Measurements from ENCODE around the gene ACRBP. TPM values are rescaled to one million over a fixed set of nuclear protein-coding genes. Genes with fewer than 3 reads are reported as not detected.

Gene ACRBP
- total RNA-seq, 2 experiments from 2014 or later = 4.4 to 9.4 TPM

DNA sequence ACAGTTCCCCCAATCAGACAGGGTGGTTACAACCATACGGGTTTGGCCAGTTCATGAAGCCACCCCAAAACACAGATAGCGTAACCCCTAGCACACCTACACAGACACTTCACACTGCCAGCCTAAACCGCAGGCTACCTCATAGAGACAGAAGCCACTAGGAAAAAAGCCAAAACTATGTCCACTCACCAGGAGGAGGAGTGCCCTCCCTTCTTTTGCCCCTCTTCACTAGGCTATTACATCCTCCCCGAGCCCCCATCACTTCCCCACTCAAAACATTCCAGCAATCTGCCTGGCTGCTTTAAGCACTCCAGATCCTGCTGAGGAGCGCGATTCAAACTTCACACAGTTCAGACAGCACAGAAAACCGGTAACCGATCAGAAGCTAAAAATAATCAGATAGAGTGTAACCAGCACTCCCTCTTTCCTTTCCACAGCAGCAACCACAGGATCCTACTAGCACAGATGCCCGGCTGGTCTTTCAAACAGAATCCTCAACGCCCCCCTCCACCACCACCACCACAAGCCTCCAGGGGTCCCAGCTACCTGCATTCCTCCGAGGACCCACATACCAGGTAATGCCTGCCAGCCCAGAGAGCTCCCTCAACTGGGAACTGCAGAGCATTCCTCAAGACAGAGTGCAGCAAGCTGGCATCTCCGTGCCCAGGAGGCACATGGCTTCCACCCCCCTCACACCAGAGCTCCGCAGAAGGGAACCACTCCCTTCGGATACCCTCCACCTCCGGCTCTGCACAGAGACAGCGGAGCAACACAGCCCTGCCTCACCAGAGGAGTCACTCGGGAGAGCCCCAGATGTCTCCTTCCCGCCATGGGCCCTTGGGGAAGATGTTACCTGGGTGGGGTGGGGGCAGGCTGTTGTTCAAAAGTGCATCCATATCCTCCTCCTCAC is 41.6 kb downstream of the ACRBP start:
- peaks cover 41% of the 10 kb centered on the region for H3K79me2 ChIP-seq (ENCODE audit: insufficient read depth, low read depth, low read length)
- H3K9me2 ChIP-seq (ENCODE audit: insufficient read depth, low read length) = no peaks in the 10 kb centered on the region
- POLR2A ChIA-PET = interaction anchor here (0.5 to 1.9 kb wide), 7 partner anchors 9 to 119 kb away, joined by 3 to 5 read pairs (median 3); partner anchors contain the start of genes COPS7A, NOP2 and ZNF384
- peak; percentile 52 for DNase-seq (ENCODE audit: low spot score)
- H3K9me3 ChIP-seq (ENCODE audit: low read length) = no peaks in the 10 kb centered on the region
- H3K4me1 ChIP-seq (ENCODE audit: insufficient read depth, low read length, poor library complexity, severe bottlenecking) = peaks cover 45% of the 10 kb centered on the region
- peak overlapping the region; percentile 78 for H3K4me3 ChIP-seq (ENCODE audit: low read depth, low read length, poor library complexity, severe bottlenecking)
- BruUV-seq (replicated peaks) = no TSS peak
- H2AFZ ChIP-seq (ENCODE audit: low read length) = no peak overlapping the region
- TF ChIP-seq EZH2phosphoT487 (IDR thresholded peaks at IDR 0.05; ENCODE audit: borderline replicate concordance, low read depth, low read length) (no peak), CTCF (conservative IDR thresholded peaks at IDR 0.05; ENCODE audit: low read length) (peak; percentile 49)
- H3K27ac ChIP-seq (ENCODE audit: low read depth, low read length, poor library complexity, severe bottlenecking) = peak overlapping the region; percentile 75
- H3K4me2 ChIP-seq (ENCODE audit: low read length) = peak overlapping the region; percentile 94
- CTCF ChIA-PET (ENCODE audit: unreplicated experiment) = interaction anchor here (0.6 kb wide), 1 partner anchor 300 kb away, joined by 4 read pairs; no protein-coding TSS in a partner anchor
- H3K36me3 ChIP-seq (ENCODE audit: insufficient read depth, low read length) = peaks cover 53% of the 10 kb centered on the region
- intact Hi-C loops (cut with micrococcal nuclease; ENCODE audit: unreplicated experiment) = loop anchor here (2.0 to 5.0 kb wide), 2 partner anchors 35 to 82 kb away; partner anchors contain the start of gene ZNF384
- H4K20me1 ChIP-seq (ENCODE audit: insufficient read depth, low read length) = peaks cover 18% of the 10 kb centered on the region

DNA sequence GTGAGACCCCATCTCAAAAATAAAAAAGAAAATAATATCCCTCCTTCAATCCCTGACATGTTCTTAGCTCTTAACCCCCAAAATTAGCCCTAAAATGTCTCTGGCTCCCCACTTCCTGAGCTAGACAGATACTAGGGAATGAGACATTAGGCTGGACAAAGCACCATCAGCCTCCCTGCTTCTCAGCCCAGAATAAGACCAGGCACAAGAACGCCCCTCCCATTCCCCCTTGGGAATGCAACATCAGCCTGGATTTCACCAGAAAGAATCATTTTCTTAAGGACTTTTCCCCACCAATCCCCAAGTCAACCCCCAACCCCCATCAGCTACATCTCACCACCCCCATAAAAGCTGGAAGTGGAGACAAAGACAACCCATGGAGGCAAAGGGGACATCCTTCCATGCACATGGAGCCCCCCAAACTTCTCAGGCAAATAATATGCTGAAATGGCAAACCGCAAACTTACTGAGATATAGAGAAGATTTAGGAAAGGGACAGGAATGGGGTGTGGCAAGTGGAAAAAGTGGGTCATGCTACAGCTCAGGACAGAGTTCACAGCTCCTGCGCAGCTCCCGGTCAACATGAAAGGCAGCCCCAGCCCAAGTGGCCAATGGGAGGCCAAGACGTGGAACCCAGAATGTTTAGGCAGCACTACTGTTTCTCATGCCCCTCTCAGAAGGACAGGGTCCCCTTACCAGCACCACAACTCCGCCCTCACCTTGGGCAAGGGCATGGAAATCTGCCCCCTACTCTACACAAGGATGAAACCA is 42.8 kb downstream of the ACRBP start:
- Histone ChIP-seq H3K9me2 (ENCODE audit: insufficient read depth, low read length) (no peaks in the 10 kb centered on the region), H3K9me3 (ENCODE audit: low read length) (no peaks in the 10 kb centered on the region), H2AFZ (ENCODE audit: low read length) (no peak overlapping the region), H3K4me2 (ENCODE audit: low read length) (peak overlapping the region; percentile 94), H3K4me1 (ENCODE audit: insufficient read depth, low read length, poor library complexity, severe bottlenecking) (peaks cover 45% of the 10 kb centered on the region), H4K20me1 (ENCODE audit: insufficient read depth, low read length) (peaks cover 18% of the 10 kb centered on the region), H3K4me3 (ENCODE audit: low read depth, low read length, poor library complexity, severe bottlenecking) (peak overlapping the region; percentile 78), H3K36me3 (ENCODE audit: insufficient read depth, low read length) (peaks cover 65% of the 10 kb centered on the region), H3K79me2 (ENCODE audit: insufficient read depth, low read depth, low read length) (peaks cover 41% of the 10 kb centered on the region), H3K27ac (ENCODE audit: low read depth, low read length, poor library complexity, severe bottlenecking) (peak overlapping the region; percentile 75)
- no TSS peak for BruUV-seq (replicated peaks)
- ChIA-PET CTCF (ENCODE audit: unreplicated experiment) (no interaction called here), POLR2A (interaction anchor here (0.5 to 1.9 kb wide), 10 partner anchors 8 to 365 kb away, joined by 3 to 6 read pairs (median 3); partner anchors contain the start of gene NOP2)
- no peak for DNase-seq (ENCODE audit: low spot score)
- no peak for TF ChIP-seq CTCF (conservative IDR thresholded peaks at IDR 0.05; ENCODE audit: low read length)
- TF ChIP-seq EZH2phosphoT487 (IDR thresholded peaks at IDR 0.05; ENCODE audit: borderline replicate concordance, low read depth, low read length) = no peak
- intact Hi-C loops (cut with micrococcal nuclease; ENCODE audit: unreplicated experiment) = loop anchor here (5.0 kb wide), 1 partner anchor 83 kb away; the partner anchor contains the start of gene ZNF384

All from OCI-LY7 (cell line).